Measurements from ENCODE around the gene CEP128. TPM values are rescaled to one million over a fixed set of nuclear protein-coding genes. Genes with fewer than 3 reads are reported as not detected.

Gene CEP128
- total RNA-seq, 4 donors from 2014 or later = 3.8 to 12.0 (median 6.0) TPM

GRCh38 chr14:80844872-80845271 is 96.7 kb downstream of the CEP128 start:
- Histone ChIP-seq H3K4me3 (no peak overlapping the region), H3K4me1 (peaks cover 0 to 2% (median 0%) of the 10 kb centered on the region in 3 donors), H3K27ac (no peak overlapping the region), H3K27me3 (no peaks in the 10 kb centered on the region), H3K36me3 (no peaks in the 10 kb centered on the region), H3K9me3 (no peaks in the 10 kb centered on the region)
- 75 to 89% methylated on average over 2 of the region's 2 CpGs for WGBS, 2 donors (ENCODE audit: low coverage in 1 of 2)
- no peak for ATAC-seq
- TF ChIP-seq POLR2AphosphoS5 (IDR thresholded peaks at IDR 0.05) (no peak), CTCF (IDR thresholded peaks at IDR 0.05) (no peak), POLR2A (IDR thresholded peaks at IDR 0.05) (no peak), EP300 (IDR thresholded peaks at IDR 0.05) (no peak)

- Histone ChIP-seq H3K4me3 (no peak overlapping the region), H3K9me3 (no peaks in the 10 kb centered on the region), H3K4me1 (peaks cover 0 to 5% (median 0%) of the 10 kb centered on the region in 3 donors), H3K27me3 (no peaks in the 10 kb centered on the region), H3K27ac (no peak overlapping the region), H3K36me3 (no peaks in the 10 kb centered on the region)
- TF ChIP-seq CTCF (IDR thresholded peaks at IDR 0.05) (no peak), POLR2AphosphoS5 (IDR thresholded peaks at IDR 0.05) (no peak), EP300 (IDR thresholded peaks at IDR 0.05) (no peak), POLR2A (IDR thresholded peaks at IDR 0.05) (no peak)
- 57 to 90% methylated on average over 3 of the region's 3 CpGs for WGBS, 2 donors (ENCODE audit: low coverage in 1 of 2)
- no peak for ATAC-seq
Observed at GRCh38 chr14:80839743-80840142, 101.8 kb downstream of the CEP128 start.

- Histone ChIP-seq H3K27ac (no peak overlapping the region), H3K9me3 (peaks cover 0 to 16% (median 0%) of the 10 kb centered on the region in 3 donors), H3K27me3 (no peaks in the 10 kb centered on the region), H3K4me3 (no peak overlapping the region), H3K4me1 (peaks cover 0 to 12% (median 0%) of the 10 kb centered on the region in 3 donors), H3K36me3 (no peaks in the 10 kb centered on the region)
- no peak for ATAC-seq
- TF ChIP-seq POLR2AphosphoS5 (IDR thresholded peaks at IDR 0.05) (no peak), POLR2A (IDR thresholded peaks at IDR 0.05) (no peak), EP300 (IDR thresholded peaks at IDR 0.05) (no peak), CTCF (IDR thresholded peaks at IDR 0.05) (no peak)
Observed at GRCh38 chr14:80809663-80810062, 131.9 kb downstream of the CEP128 start.

- ATAC-seq = no peak
- H3K9me3 ChIP-seq = peaks cover 0 to 16% (median 0%) of the 10 kb centered on the region in 3 donors
- WGBS, 2 donors (ENCODE audit: low coverage in 1 of 2) = 25 to 69% methylated on average over 1 of the region's 1 CpG
- no peaks in the 10 kb centered on the region for H3K27me3 ChIP-seq
- no peak overlapping the region for H3K4me3 ChIP-seq
- H3K27ac ChIP-seq = no peak overlapping the region
- TF ChIP-seq POLR2A (IDR thresholded peaks at IDR 0.05) (no peak), POLR2AphosphoS5 (IDR thresholded peaks at IDR 0.05) (no peak), EP300 (IDR thresholded peaks at IDR 0.05) (no peak), CTCF (IDR thresholded peaks at IDR 0.05) (no peak)
- H3K4me1 ChIP-seq = peaks cover 0 to 12% (median 0%) of the 10 kb centered on the region in 3 donors
- H3K36me3 ChIP-seq = no peaks in the 10 kb centered on the region
Observed at GRCh38 chr14:80805136-80805535, 136.4 kb downstream of the CEP128 start.

- WGBS, 2 donors (ENCODE audit: low coverage in 1 of 2) = 90 to 95% methylated on average over 3 of the region's 3 CpGs
- no peaks in the 10 kb centered on the region for H3K36me3 ChIP-seq
- H3K4me1 ChIP-seq = no peaks in the 10 kb centered on the region
- H3K27me3 ChIP-seq = no peaks in the 10 kb centered on the region
- H3K9me3 ChIP-seq = peaks cover 0 to 9% (median 0%) of the 10 kb centered on the region in 3 donors
- H3K27ac ChIP-seq = no peak overlapping the region
- no peak for TF ChIP-seq POLR2A (IDR thresholded peaks at IDR 0.05)
- no peak for TF ChIP-seq CTCF (IDR thresholded peaks at IDR 0.05)
- no peak for TF ChIP-seq EP300 (IDR thresholded peaks at IDR 0.05)
- H3K4me3 ChIP-seq = no peak overlapping the region
- no peak for ATAC-seq
Observed at GRCh38 chr14:80798878-80799277, 142.7 kb downstream of the CEP128 start.

Measured in gastroesophageal sphincter (tissue), 4 donors.